Neural progenitor cell (in vitro differentiated cells): ENCODE measurements around the gene DIRAS1.

Experiments
- EZH2 ChIP-seq: fragments of 200-600 bp; sonication (generic); IDR thresholded peaks from 2 replicates; pipeline ENCODE4 v1.6.1; 2017; ENCODE audit warnings: antibody characterized with exemption, mild to moderate bottlenecking, moderate library complexity
- TF ChIP-seq, protein P1 (sequence below): fragments of 200-600 bp; sonication (generic); IDR thresholded peaks from 2 replicates; pipeline ENCODE4 v1.5.1; 2017; ENCODE audit warnings: antibody characterized with exemption, mild to moderate bottlenecking

DNA sequence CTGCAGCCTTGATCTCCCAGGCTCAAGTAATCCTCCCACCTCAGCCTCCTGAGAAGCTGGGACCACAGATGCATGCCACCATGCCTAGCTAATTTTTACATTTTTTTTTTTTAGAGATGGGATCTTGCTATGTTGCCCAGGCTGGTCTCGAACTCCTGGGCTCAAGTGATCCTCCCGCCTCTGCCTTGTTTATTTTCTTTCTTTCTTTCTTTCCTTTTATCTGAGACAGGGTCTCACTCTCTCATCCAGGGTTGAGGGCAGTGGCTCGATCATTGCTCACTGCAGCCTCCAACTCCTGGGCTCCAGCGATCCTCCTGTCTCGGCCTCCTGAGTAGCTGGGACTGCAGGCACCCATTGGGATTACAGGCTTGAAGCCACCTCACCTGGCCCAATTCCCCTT is 14.9 kb downstream of the DIRAS1 start:
- TF ChIP-seq, protein P1, sequence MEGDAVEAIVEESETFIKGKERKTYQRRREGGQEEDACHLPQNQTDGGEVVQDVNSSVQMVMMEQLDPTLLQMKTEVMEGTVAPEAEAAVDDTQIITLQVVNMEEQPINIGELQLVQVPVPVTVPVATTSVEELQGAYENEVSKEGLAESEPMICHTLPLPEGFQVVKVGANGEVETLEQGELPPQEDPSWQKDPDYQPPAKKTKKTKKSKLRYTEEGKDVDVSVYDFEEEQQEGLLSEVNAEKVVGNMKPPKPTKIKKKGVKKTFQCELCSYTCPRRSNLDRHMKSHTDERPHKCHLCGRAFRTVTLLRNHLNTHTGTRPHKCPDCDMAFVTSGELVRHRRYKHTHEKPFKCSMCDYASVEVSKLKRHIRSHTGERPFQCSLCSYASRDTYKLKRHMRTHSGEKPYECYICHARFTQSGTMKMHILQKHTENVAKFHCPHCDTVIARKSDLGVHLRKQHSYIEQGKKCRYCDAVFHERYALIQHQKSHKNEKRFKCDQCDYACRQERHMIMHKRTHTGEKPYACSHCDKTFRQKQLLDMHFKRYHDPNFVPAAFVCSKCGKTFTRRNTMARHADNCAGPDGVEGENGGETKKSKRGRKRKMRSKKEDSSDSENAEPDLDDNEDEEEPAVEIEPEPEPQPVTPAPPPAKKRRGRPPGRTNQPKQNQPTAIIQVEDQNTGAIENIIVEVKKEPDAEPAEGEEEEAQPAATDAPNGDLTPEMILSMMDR: no peak
- TF ChIP-seq EZH2: no peak
